WTC11 (cell line): ENCODE measurements around the gene SGMS1. TPM values are rescaled to one million over a fixed set of nuclear protein-coding genes. Genes with fewer than 3 reads are reported as not detected.

ENCODE experiments used
- ATAC-seq: fragments of 200-7000 bp; cut with Tn5 transposase; 2 replicates; pipeline ENCODE4 v1.10.0; 2021; ENCODE audit warnings: mild to moderate bottlenecking, moderate library complexity
- CTCF ChIA-PET: fragments of 300-600 bp; sonication (Branson Sonifier 250); formaldehyde crosslinking; loops from one replicate; lab custom pipeline; 2021; ENCODE audit warnings: antibody characterized with exemption; lab: Charles Lee
- POLR2A ChIA-PET: fragments of 350-600 bp; sonication (Branson Sonifier 250); formaldehyde crosslinking; loops from one replicate; lab custom pipeline; 2021; ENCODE audit warnings: antibody characterized with exemption; lab: Charles Lee
- DNase-seq: peaks from one replicate; pipeline ENCODE4 v3.0.0; 2021; ENCODE audit warnings: low spot score
- H3K27ac Mint-ChIP-seq: 2 replicates; pipeline ENCODE4 v1.8.0; 2021; ENCODE audit warnings: mixed read lengths
- H3K27me3 Mint-ChIP-seq: 2 replicates; pipeline ENCODE4 v1.8.0; 2021; ENCODE audit warnings: low read depth, mild to moderate bottlenecking, moderate library complexity, mixed read lengths
- H3K36me3 Mint-ChIP-seq: 2 replicates; pipeline ENCODE4 v1.8.0; 2021; ENCODE audit warnings: mixed read lengths
- H3K4me1 Mint-ChIP-seq: 2 replicates; pipeline ENCODE4 v1.8.0; 2022; ENCODE audit warnings: mixed read lengths
- H3K4me3 Mint-ChIP-seq: 2 replicates; pipeline ENCODE4 v1.8.0; 2021; ENCODE audit warnings: mild to moderate bottlenecking, moderate library complexity, mixed read lengths
- H3K9me3 Mint-ChIP-seq: 2 replicates; pipeline ENCODE4 v1.8.0; 2021; ENCODE audit warnings: mixed read lengths
- CREB1 ChIP-seq: sonication (generic); formaldehyde crosslinking; IDR thresholded peaks from 2 replicates; pipeline ENCODE4 v1.8.0; 2023; ENCODE audit warnings: mild to moderate bottlenecking, missing genetic modification reagents
- GTF2I ChIP-seq: fragments of 250-450 bp; sonication (Bioruptor Pico); conservative IDR thresholded peaks from 2 replicates; pipeline ENCODE4 v1.4.0; 2021; ENCODE audit warnings: mild to moderate bottlenecking
- IRF2 ChIP-seq: sonication (generic); formaldehyde crosslinking; IDR thresholded peaks from 2 replicates; pipeline ENCODE4 v1.8.0; 2022; ENCODE audit warnings: low read depth, missing genetic modification reagents, borderline replicate concordance
- NR2C2 ChIP-seq: sonication (generic); formaldehyde crosslinking; IDR thresholded peaks from 2 replicates; pipeline ENCODE4 v1.8.0; 2022; ENCODE audit warnings: mild to moderate bottlenecking, missing genetic modification reagents
- NR3C1 ChIP-seq: sonication (generic); formaldehyde crosslinking; conservative IDR thresholded peaks from 2 replicates; pipeline ENCODE4 v1.8.1; 2023; ENCODE audit warnings: low read depth, mild to moderate bottlenecking, missing genetic modification reagents
- SMAD4 ChIP-seq: sonication (generic); formaldehyde crosslinking; IDR thresholded peaks from 2 replicates; pipeline ENCODE4 v1.8.0; 2022; ENCODE audit warnings: mild to moderate bottlenecking, missing genetic modification reagents
- SOX15 ChIP-seq: fragments of 250-450 bp; sonication (Bioruptor Pico); IDR thresholded peaks from 2 replicates; pipeline ENCODE4 v1.9.0; 2021; ENCODE audit warnings: mild to moderate bottlenecking
- SP1 ChIP-seq: sonication (generic); formaldehyde crosslinking; conservative IDR thresholded peaks from 2 replicates; pipeline ENCODE4 v1.8.1; 2022; ENCODE audit warnings: missing genetic modification reagents
- ZNF219 ChIP-seq: sonication (generic); formaldehyde crosslinking; IDR thresholded peaks from 2 replicates; pipeline ENCODE4 v1.8.0; 2023; ENCODE audit warnings: missing genetic modification reagents, mild to moderate bottlenecking, borderline replicate concordance
- ZNF317 ChIP-seq: sonication (generic); formaldehyde crosslinking; IDR thresholded peaks from 2 replicates; pipeline ENCODE4 v1.8.1; 2023; ENCODE audit warnings: low read depth, mild to moderate bottlenecking, moderate library complexity, missing genetic modification reagents, borderline replicate concordance
- ZNF416 ChIP-seq: fragments of 250-450 bp; sonication (Bioruptor Pico); IDR thresholded peaks from 2 replicates; pipeline ENCODE4 v1.9.0; 2021; ENCODE audit warnings: mild to moderate bottlenecking, inconsistent platforms
- ZNF423 ChIP-seq: fragments of 250-450 bp; sonication (Bioruptor Pico); IDR thresholded peaks from 2 replicates; pipeline ENCODE4 v2.1.2; 2022; ENCODE audit warnings: mild to moderate bottlenecking, moderate library complexity
- total RNA-seq: library from RNA; stranded (reverse); gene quantifications from 3 replicates; pipeline ENCODE4 v1.2.3, GENCODE V29; 2021
- TF ChIP-seq, protein P1 (sequence below): sonication (generic); formaldehyde crosslinking; IDR thresholded peaks from 2 replicates; pipeline ENCODE4 v1.8.1; 2022; ENCODE audit warnings: mild to moderate bottlenecking, moderate library complexity, missing genetic modification reagents
- TF ChIP-seq, protein P2 (sequence below): fragments of 250-450 bp; sonication (Bioruptor Pico); IDR thresholded peaks from 2 replicates; pipeline ENCODE4 v1.9.0; 2021; ENCODE audit warnings: mild to moderate bottlenecking, borderline replicate concordance
- TF ChIP-seq, protein P3 (sequence below): fragments of 250-450 bp; sonication (Bioruptor Pico); conservative IDR thresholded peaks from 2 replicates; pipeline ENCODE4 v1.9.0; 2021; ENCODE audit warnings: mild to moderate bottlenecking
- TF ChIP-seq, protein P4 (sequence below): fragments of 250-450 bp; sonication (Bioruptor Pico); IDR thresholded peaks from 2 replicates; pipeline ENCODE4 v1.9.0; 2021; ENCODE audit warnings: mild to moderate bottlenecking
- TF ChIP-seq, protein P5 (sequence below): sonication (generic); formaldehyde crosslinking; IDR thresholded peaks from 2 replicates; pipeline ENCODE4 v1.8.1; 2023; ENCODE audit warnings: mild to moderate bottlenecking, missing genetic modification reagents, moderate library complexity
- TF ChIP-seq, protein P6 (sequence below): sonication (generic); formaldehyde crosslinking; IDR thresholded peaks from 2 replicates; pipeline ENCODE4 v1.8.0; 2022; ENCODE audit warnings: missing genetic modification reagents

SGMS1 gene
- total RNA-seq, 1 experiment from 2014 or later = 13.2 TPM

DNA sequence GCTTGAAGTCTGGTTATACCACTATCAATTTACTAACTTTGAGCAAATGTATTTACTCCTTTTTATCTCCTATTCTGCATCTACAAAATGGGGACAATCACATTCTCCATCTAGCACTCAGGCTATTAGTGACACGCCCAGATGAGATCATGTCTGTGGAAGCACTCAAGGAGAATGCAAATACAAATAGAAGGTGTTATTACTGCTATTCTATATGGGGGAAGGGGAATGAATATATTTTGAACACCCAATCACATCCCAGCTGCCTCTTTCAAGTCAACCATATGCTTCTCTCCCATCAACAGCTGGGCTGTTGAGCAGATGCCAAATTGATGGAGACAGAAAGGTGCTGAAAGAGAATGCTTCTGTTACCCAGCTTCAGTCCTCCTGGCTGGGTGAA is 23.5 kb downstream of the SGMS1 start:
- no peak overlapping the region for H3K4me3 Mint-ChIP-seq
- no peaks in the 10 kb centered on the region for H3K27me3 Mint-ChIP-seq
- peaks cover 55% of the 10 kb centered on the region for H3K4me1 Mint-ChIP-seq
- ChIA-PET POLR2A (interaction anchor here (0.7 kb wide), 1 partner anchor 76 kb away, joined by 3 read pairs; no protein-coding TSS in a partner anchor), CTCF (no interaction called here)
- DNase-seq (no peak), ATAC-seq (no peak)
- no peak overlapping the region for H3K27ac Mint-ChIP-seq
- H3K9me3 Mint-ChIP-seq = no peaks in the 10 kb centered on the region
- TF ChIP-seq, protein P1, sequence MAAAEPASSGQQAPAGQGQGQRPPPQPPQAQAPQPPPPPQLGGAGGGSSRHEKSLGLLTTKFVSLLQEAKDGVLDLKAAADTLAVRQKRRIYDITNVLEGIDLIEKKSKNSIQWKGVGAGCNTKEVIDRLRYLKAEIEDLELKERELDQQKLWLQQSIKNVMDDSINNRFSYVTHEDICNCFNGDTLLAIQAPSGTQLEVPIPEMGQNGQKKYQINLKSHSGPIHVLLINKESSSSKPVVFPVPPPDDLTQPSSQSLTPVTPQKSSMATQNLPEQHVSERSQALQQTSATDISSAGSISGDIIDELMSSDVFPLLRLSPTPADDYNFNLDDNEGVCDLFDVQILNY (CRISPR knock-in tag) = no peak
- TF ChIP-seq, protein P2, sequence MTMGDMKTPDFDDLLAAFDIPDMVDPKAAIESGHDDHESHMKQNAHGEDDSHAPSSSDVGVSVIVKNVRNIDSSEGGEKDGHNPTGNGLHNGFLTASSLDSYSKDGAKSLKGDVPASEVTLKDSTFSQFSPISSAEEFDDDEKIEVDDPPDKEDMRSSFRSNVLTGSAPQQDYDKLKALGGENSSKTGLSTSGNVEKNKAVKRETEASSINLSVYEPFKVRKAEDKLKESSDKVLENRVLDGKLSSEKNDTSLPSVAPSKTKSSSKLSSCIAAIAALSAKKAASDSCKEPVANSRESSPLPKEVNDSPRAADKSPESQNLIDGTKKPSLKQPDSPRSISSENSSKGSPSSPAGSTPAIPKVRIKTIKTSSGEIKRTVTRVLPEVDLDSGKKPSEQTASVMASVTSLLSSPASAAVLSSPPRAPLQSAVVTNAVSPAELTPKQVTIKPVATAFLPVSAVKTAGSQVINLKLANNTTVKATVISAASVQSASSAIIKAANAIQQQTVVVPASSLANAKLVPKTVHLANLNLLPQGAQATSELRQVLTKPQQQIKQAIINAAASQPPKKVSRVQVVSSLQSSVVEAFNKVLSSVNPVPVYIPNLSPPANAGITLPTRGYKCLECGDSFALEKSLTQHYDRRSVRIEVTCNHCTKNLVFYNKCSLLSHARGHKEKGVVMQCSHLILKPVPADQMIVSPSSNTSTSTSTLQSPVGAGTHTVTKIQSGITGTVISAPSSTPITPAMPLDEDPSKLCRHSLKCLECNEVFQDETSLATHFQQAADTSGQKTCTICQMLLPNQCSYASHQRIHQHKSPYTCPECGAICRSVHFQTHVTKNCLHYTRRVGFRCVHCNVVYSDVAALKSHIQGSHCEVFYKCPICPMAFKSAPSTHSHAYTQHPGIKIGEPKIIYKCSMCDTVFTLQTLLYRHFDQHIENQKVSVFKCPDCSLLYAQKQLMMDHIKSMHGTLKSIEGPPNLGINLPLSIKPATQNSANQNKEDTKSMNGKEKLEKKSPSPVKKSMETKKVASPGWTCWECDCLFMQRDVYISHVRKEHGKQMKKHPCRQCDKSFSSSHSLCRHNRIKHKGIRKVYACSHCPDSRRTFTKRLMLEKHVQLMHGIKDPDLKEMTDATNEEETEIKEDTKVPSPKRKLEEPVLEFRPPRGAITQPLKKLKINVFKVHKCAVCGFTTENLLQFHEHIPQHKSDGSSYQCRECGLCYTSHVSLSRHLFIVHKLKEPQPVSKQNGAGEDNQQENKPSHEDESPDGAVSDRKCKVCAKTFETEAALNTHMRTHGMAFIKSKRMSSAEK (CRISPR knock-in tag) = no peak
- TF ChIP-seq NR2C2 (CRISPR knock-in tag) (no peak), GTF2I (CRISPR knock-in tag) (no peak), CREB1 (CRISPR knock-in tag) (no peak), SMAD4 (CRISPR knock-in tag) (no peak), ZNF416 (no peak), ZNF317 (CRISPR knock-in tag) (no peak), NR3C1 (CRISPR knock-in tag) (no peak), ZNF219 (CRISPR knock-in tag) (no peak), SOX15 (CRISPR knock-in tag) (no peak), SP1 (CRISPR knock-in tag) (no peak), ZNF423 (CRISPR knock-in tag) (no peak), IRF2 (no peak)
- TF ChIP-seq, protein P3, sequence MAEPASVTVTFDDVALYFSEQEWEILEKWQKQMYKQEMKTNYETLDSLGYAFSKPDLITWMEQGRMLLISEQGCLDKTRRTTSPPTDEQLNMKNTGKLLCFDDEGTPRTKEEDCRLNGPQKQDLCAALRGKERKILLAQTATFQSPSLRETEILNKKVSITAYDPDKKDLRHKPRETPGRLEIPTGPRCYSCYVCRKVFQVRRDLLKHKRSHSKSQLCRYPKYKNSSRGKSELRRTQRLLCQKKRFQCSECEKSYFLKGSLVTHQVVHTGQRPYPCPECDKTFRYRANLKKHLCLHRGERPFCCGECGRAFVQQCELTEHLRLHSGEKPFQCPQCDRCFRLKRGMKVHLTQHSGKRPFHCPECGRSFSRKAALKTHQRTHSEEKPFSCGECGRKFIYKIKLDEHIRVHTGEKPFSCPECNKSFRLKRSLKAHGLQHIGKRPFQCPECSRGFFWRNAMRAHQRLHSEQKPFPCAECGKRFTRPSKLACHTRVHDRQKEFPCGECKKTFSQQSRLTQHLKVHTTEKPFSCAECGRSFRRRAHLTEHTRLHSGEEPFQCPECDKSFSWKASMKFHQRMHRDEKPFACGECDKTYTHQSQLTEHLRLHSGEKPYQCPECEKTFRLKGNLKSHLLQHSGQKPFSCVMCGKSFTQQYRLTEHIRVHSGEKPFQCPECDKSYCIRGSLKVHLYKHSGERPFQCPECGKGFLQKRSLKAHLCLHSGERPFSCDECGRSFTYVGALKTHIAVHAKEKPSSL = no peak
- TF ChIP-seq, protein P4, sequence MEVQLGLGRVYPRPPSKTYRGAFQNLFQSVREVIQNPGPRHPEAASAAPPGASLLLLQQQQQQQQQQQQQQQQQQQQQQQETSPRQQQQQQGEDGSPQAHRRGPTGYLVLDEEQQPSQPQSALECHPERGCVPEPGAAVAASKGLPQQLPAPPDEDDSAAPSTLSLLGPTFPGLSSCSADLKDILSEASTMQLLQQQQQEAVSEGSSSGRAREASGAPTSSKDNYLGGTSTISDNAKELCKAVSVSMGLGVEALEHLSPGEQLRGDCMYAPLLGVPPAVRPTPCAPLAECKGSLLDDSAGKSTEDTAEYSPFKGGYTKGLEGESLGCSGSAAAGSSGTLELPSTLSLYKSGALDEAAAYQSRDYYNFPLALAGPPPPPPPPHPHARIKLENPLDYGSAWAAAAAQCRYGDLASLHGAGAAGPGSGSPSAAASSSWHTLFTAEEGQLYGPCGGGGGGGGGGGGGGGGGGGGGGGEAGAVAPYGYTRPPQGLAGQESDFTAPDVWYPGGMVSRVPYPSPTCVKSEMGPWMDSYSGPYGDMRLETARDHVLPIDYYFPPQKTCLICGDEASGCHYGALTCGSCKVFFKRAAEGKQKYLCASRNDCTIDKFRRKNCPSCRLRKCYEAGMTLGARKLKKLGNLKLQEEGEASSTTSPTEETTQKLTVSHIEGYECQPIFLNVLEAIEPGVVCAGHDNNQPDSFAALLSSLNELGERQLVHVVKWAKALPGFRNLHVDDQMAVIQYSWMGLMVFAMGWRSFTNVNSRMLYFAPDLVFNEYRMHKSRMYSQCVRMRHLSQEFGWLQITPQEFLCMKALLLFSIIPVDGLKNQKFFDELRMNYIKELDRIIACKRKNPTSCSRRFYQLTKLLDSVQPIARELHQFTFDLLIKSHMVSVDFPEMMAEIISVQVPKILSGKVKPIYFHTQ = no peak
- TF ChIP-seq, protein P5, sequence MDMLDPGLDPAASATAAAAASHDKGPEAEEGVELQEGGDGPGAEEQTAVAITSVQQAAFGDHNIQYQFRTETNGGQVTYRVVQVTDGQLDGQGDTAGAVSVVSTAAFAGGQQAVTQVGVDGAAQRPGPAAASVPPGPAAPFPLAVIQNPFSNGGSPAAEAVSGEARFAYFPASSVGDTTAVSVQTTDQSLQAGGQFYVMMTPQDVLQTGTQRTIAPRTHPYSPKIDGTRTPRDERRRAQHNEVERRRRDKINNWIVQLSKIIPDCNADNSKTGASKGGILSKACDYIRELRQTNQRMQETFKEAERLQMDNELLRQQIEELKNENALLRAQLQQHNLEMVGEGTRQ = no peak
- TF ChIP-seq, protein P6, sequence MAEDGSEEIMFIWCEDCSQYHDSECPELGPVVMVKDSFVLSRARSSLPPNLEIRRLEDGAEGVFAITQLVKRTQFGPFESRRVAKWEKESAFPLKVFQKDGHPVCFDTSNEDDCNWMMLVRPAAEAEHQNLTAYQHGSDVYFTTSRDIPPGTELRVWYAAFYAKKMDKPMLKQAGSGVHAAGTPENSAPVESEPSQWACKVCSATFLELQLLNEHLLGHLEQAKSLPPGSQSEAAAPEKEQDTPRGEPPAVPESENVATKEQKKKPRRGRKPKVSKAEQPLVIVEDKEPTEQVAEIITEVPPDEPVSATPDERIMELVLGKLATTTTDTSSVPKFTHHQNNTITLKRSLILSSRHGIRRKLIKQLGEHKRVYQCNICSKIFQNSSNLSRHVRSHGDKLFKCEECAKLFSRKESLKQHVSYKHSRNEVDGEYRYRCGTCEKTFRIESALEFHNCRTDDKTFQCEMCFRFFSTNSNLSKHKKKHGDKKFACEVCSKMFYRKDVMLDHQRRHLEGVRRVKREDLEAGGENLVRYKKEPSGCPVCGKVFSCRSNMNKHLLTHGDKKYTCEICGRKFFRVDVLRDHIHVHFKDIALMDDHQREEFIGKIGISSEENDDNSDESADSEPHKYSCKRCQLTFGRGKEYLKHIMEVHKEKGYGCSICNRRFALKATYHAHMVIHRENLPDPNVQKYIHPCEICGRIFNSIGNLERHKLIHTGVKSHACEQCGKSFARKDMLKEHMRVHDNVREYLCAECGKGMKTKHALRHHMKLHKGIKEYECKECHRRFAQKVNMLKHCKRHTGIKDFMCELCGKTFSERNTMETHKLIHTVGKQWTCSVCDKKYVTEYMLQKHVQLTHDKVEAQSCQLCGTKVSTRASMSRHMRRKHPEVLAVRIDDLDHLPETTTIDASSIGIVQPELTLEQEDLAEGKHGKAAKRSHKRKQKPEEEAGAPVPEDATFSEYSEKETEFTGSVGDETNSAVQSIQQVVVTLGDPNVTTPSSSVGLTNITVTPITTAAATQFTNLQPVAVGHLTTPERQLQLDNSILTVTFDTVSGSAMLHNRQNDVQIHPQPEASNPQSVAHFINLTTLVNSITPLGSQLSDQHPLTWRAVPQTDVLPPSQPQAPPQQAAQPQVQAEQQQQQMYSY (CRISPR knock-in tag) = no peak
- no peaks in the 10 kb centered on the region for H3K36me3 Mint-ChIP-seq
